HG03354 (cell line): ENCODE measurements around the gene POU2F2.
"Not testable (repeated sequence)": the region's sequence is repeated elsewhere in the genome, so short reads cannot be mapped to it uniquely, and the experiment has no call there.

Experiments used
- ATAC-seq: cut with Tn5 transposase; IDR thresholded peaks from one replicate; pipeline ENCODE4 v1.9.1; 2021; ENCODE audit warnings: mild to moderate bottlenecking; ENCODE audit not compliant: unreplicated experiment, poor library complexity, severe bottlenecking

Gene POU2F2

DNA sequence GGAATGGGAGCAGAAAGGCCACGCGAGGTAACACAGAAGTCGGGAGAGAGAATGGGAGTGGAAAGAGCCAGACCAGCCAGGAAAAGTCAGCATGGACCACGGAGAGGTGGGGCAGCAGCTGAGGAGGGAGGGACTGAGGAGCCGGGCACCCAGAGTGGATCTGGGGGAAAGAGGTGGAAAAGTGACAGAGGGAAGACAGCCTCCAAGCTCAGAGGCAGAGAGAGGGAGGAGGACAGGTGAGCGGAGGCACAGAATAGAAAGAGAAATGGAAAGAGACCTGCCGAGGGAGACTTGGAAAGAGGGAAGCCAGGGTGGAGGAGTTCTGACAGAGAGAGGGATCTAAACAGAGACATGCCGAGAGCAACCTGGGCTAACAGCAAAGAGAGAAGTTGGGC lies 63.9 kb downstream of the POU2F2 start:
- ATAC-seq = no peak

DNA sequence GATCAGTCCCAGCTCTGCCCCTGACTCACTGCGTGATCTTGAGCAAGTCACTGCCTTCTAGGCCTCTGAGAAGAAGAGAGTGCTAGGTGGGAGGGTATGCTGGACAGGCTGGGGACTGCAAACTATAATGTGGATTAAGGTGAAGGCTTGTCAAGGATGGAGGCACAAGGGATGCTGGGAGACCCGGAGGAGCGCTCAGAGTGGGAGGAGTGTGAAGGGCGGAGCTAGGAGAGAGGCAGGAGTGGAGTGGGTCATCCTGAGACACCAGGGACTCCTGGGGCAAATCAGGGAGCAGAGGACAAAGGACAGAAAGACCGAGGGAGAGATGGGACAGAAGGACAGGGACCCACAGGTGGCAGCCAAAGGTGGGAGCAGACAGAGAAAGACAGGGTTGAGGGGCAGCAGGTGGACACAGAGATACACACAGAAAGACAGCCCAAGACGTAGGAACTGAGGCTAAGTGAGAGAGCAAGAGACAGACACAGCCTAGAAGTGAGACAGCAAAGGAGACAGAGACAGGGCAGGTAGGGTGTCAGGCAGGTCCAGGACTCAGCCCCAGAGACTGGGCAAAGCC lies 64.8 kb downstream of the POU2F2 start:
- ATAC-seq = no peak

GRCh38 chr19:42066075-42066754 lies 66.0 kb downstream of the POU2F2 start:
- ATAC-seq = no peak

- ATAC-seq = no peak
These were observed 66.7 kb downstream of the POU2F2 start for GRCh38 chr19:42065511-42065910.

DNA sequence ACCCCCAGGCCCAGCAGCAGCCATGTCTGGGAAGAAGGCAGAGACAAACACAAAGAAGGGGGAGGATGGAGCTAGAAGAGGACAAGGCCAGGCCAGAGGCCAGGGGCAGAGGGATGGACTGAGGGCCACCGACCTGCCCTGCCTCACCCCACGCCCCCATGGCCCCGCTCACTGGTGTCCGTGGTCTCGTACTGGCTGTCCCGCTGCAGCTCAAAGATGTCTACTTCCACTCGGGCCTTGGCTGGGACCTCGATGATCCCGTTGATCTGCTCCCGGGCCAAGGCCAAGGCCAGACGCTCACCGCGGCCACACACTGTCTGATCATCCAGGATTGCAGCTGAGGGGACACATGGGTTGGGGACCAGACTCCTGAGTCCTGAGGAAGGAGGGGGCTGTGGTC lies 67.2 kb downstream of the POU2F2 start:
- no peak for ATAC-seq

DNA sequence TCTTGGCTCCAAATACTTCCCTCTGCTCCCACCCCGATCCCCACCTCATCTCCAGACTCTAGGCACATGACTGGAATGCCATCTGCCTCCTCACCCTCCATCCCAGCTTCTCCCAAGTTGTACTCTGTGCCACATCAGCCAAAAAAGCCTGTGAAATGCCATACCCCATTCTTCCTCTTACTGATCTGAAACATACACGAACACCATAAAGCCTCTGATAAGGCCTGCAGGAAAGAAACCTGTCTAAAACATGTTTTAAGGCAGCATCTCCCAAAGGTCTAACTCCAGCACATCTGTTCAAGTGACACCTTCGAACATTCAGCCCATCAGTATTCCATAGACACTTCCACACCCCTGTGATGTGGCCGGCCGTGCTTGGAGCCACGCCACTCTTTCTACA lies 67.8 kb downstream of the POU2F2 start:
- no peak for ATAC-seq

DNA sequence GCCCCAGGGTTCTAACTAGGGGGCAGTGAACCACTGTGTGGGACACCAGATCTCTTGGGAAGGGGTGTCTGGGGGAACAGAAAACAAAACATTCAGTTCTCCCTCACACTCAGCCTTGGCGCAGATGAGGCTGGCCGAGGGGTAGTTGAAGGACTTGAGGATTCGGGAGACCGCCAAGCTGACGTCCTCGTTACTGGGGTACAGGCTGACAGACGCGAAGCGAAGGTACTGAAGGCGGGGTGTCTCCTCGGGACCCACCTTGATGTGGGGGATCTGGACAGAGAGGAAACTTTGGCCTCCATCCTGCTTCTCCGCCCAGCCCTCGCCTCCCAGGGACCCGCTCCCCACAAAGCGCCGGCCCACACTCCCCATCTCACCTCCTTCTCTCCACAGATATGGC lies 69.9 kb downstream of the POU2F2 start:
- no peak for ATAC-seq

DNA sequence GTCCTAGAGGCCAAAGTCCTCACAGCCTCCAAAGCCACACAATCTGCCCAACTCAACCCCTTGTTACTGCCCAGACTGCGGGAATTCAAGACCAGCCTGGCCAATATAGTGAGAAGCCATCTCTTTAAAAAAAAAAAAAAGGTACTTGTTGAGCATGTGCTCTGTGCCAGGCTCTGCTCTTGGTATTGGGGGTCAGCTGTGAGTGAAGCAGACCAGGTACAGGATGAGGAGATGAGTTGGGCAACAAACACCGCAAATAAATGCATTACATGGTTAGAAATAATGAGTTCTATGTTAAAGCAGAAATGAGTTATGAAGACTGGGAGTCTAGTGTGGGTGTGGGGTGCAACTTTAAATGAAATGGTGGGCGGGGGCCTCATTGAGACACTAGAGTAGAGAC lies 72.1 kb downstream of the POU2F2 start:
- ATAC-seq = no peak

DNA sequence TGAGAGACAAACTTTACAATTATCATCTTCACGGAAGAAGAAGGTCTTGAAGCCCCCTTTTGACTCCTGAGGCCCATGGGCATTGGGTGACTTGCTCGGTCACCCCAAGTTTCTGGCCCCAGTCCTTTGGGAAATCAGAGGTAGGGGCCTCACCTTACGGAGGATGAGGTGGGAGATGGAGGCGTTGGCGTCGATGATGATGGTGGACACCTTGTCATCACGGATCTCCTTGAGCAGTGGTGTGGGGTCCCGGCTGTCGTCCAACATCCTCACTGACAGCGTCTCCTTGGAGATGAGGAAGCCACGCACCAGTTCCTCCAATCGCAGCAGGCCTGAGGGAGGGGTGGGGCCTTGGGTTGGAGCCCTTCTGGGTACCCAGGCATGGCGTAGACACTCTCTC lies 73.0 kb downstream of the POU2F2 start:
- ATAC-seq = no peak

- no peak for ATAC-seq
These were observed 74.4 kb downstream of the POU2F2 start for GRCh38 chr19:42057846-42058245.

- ATAC-seq = no peak
These were observed 78.0 kb downstream of the POU2F2 start for GRCh38 chr19:42054205-42054604.

GRCh38 chr19:42053037-42053935 lies 79.0 kb downstream of the POU2F2 start:
- ATAC-seq = no peak

DNA sequence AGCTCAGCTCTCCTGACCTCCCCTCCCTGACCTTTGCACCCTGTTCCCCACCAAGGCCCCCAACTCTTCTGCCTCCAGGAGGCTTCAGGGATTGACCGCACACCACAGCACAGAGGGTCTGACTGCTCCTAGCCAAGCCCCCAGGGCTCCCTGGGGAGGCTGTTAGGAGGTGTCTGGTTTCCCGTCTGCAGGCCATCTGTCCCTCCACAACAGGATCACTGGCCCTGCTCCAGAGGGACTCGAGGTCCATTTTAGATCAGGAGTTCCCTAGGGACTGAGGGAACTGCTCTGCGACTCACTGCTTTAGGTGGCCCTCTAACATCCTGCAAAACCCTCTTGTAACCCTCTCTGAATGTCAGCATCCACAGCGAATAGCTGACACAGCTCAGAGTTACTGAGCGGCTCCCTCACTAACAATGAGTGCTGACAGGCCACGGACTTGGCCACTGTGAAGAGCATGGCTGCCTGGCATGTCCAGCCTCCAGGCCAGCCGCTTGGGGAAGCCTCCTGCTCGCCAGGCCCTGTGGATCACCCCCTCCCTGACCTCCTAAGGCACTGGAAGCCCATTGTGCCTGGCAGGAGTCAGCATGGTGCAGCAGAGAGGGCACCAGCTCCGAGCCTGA lies 79.9 kb downstream of the POU2F2 start:
- ATAC-seq = no peak

DNA sequence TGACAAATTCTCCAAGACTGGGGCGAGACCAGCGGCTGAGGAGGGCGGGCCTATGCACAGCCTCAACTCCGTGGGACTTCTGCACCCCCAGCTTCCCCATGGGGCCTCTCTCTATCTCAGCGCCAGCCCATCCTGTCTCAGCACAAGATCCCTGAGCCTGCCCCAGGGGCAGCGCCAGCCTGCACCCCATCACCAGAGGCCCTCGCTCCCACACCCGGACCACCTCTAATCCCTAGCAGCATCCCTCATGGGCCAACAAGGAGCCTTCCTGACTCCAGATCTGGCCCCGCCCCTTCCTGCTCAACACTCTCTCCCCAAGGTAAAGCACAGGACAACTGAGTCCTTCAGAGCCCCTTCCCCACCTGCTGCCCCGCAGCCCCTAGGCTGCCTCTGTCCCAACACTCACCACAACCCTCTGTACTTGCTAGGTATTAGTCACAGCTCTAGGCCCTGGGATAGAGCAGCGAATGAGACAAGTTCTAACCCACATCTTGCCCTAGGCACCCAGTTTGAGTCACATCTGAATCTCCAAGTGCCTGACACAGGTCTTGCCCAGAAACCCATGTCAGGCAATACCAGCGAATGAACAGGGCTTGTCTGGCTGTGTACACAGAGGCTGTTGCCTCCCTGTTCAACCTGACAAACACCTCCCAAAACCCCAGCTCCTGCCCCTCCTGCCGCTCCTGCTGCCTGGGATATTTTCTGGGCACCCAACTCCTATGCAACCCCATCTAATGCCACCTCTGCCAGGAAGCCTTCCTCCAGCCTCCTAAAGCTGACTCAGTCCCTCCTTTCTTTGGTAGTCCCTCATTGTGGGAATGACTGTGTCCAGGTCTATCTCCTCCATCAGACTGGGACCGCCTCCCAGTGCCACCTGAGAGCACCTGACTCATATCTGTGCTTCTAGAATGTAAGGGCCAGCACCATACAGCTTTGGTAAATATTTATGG lies 80.8 kb downstream of the POU2F2 start:
- no peak for ATAC-seq

- no peak for ATAC-seq
These were observed 83.3 kb downstream of the POU2F2 start for GRCh38 chr19:42048992-42049391.

GRCh38 chr19:42045575-42045974 lies 86.7 kb downstream of the POU2F2 start:
- ATAC-seq = no peak

- ATAC-seq = no peak
These were observed 89.6 kb downstream of the POU2F2 start for GRCh38 chr19:42042455-42043170.

GRCh38 chr19:42040491-42040890 lies 91.8 kb downstream of the POU2F2 start:
- ATAC-seq = not testable (repeated sequence)

DNA sequence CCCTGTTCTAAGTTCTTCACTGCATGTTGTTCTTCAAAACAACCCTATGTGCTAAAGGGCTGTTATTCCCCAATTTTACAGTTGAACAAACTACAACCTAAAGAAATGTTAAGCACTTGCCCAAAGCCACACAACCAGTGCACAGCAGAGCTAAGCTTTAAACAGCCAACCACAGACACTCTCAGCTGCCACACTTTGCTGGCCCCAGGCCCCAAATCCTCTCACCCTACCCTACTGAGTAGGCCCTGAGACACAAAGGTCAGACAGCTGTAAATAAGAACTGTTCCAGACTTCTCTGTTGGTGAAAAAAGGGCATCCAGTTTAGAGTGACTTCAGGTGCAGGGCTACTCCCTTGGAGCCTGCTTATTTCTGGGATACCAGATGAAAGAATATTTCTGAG lies 92.2 kb downstream of the POU2F2 start:
- ATAC-seq = no peak
